ENCODE measurements around the gene TEX12.
"Not testable (repeated sequence)": the region's sequence is repeated elsewhere in the genome, so short reads cannot be mapped to it uniquely, and the experiment has no call there.

The TEX12 gene

DNA sequence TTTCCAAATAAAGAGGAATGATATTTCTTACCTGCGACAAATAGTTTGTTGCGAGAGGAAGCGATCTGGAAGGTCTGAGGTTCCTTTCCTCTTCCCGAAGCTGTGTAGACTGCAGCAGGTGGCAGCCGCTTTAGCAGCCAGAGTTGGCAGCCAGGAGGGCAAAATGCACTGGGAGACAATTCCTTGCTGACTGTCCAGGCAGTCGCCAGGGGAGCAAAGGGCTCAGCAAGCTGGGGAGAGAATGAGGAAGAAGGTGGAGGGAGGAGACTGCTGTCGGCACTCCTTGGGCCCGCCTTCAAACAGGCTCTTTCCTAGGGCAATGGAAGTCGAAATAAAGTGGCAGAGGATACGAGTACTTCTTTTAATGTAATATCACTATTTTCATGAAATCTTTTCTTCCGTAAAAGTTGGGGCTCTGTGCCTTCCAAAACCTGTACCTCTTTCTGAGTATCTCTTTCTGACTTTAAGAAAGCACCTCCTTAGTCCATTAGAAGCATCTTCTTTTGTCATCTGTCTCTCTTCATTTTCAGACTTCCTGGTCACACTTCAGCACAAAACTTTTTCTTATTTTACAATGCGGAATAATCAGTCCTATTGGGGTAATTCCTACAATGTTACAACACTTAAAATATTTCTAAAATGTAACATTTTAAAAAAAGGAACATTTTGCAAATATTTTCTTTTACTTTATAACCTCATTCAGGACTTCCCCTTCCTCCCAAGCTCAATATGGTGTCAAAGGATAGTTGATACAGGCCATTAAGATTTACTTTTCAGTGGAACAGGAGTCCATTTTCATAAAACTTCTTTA lies 3.1 kb upstream of the TEX12 start, which contains the start of gene IL18:
Gene IL18, minus strand, starts transcription at position 220 of the 811 bp plus-strand sequence. CDS start 9,041 bp downstream, outside the sequence.
- peak in 5 of 58 donors; percentile 2 to 24 (median 6) for DNase-seq

DNA sequence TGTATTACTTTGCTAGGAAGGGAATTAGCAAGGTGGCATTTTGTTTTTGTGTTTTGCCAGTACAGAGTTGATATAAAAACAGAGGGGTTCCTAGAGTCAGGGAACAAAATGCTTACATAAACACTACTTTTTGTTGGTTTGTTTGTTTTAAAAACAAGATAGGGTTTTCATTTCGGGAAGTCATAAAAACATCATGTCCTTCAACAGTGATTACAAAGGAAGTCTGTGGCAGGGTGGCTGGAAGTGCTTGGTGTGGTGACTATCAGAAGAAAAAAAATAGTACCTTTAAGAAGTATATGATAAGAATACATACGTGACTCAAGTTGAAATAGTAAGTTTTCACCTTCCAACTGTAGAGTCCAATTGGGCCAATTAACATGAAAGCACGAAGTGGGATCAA lies 2.1 kb upstream of the TEX12 start:
- no peak for DNase-seq

DNA sequence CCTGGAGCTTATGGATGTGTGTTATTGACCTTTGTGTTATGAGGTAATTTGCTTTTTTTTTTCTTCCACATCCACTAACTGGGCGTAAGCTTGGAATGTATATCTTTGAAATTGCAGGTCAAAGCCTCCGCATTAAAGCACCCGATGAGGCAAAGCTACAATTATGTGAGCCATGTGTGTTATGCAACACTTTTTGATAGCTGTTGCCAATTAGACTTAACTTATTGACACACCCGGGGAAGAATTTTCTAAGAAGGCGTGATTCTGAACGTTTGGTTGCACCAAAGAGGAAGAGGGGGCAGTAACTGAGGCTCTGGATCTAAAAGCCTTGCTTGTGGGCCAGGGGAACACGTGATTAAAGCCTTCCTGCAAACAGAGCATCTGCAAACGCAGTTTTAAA lies 610 bp upstream of the TEX12 start:
- no peak for DNase-seq

DNA sequence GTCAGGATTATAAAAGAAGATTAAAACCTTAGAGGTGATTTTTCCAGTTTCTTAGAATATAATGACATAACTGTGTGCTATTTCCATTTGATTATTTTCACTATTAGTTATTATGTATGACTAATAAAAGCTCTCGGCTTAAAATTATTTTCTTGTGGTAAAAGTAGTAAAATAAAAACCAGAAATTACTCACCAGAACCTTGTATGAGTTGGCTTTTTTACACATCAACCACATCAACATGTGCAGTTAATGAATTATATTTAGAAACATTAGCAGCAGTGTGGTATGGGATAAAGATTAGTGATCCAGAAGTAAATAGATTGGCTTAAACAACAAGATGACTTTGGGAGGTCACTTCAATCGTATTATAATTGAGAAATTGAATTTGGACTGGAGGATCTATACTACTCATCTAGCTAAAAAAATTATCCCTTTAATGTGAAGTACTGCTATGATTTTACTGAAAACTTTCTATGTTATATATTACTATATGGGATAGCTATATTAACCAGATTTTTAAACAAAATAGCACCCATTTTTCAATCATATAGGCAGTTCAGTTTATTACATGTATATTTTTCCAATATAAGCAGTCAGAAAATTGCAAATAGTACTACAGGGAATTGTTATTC lies 5.3 kb downstream of the TEX12 start:
- DNase-seq = no peak

DNA sequence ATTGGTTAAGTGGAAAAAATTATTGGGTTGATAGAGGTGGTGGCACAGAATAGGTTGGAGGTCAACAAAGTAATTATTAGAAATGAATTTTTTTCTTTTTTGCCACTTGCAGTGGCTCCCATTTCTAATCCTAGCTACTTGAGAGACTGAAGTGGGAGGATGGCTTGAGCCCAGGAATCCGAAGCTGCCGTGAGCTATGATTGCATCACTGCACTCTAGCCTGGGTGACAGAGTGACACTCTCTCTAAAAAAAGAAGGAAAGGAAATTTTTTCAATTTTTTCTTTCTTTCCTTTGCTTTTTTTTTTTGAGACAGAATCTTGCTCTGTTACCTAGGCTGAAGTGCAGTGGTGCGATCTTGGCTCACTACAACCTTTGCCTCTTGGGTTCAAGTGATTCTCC lies 6.0 kb downstream of the TEX12 start:
- no peak for DNase-seq

DNA sequence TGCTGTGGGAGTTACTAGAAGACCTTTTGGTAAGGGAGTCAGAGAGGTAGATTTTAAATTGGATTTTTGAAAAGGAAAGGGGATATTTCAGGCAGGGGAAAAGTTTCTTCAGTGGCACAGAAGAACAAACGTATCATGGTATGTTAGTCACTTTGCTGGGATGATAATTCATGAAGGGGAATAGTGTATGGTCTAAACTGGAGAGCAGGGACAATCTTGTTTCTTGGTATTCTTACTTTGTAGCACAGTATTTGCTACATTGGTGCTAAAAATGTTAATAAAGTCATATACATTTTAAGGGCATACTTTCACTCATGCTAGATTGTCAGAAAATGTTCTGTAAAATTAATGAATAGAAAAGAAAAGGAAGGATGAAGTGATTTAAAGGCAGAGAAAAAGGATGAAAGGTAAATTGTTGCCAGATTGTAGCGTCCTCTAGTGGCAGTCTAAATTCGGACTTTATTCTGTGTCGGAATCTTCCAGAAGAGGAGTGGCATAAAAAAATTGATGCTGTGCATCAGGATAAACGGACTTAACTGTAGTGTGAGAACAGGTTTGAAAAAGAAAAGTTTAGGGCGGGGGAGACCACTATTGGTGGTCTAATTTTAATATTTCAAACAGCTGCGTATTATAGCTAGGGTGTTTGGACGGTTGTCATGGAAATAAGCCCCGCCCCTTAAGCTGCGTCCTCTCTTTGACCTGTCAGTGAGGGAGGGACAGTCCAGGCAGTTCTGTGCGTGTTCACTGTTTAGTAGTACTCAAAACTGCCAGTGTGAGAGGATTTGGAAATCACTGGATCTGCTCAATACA lies 7.8 kb downstream of the TEX12 start, which contains the start of gene BCO2:
Gene BCO2, plus strand, starts transcription at position 724 of the 810 bp plus-strand sequence. CDS start 90 bp downstream, outside the sequence.
- DNase-seq = peak in 54 of 58 donors; percentile 4 to 83 (median 60)

DNA sequence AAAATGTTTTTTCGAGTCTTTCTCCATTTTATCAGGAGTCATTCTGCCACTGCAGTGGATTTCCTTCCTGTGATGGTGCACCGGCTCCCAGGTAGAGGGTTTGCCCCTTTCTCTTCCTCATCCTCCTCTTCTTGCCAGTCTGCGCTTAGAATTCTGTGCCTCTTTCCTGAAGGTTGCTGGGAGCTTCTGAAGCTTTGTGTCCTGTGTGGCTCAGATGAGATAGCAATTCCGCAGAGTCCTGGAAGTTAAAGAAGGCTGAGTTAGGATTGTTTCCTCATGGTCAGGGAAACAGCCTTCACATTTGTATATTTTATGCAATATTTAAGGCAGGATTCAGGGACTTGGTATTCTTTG lies 8.4 kb downstream of the TEX12 start:
- peak in 4 of 58 donors; percentile 28 to 57 (median 51) for DNase-seq

DNA sequence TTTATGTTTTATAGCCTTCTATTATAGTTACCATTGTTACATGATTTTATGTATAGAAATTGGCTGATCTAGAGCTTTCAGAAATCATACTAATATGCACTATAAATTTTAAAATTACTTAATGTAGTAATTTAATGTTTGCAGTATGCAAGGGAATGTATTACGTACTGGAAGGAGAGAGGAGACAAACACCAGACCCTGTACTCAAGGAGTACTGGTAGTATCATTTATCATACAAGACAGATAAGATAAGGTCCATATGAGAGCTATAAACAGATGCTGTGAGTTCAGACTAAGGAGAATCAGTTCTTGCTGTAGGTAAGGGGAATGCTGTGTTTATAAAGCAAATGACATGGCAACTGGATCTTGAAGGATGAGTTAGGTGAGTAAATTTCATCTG lies 8.9 kb downstream of the TEX12 start:
- DNase-seq = no peak

DNA sequence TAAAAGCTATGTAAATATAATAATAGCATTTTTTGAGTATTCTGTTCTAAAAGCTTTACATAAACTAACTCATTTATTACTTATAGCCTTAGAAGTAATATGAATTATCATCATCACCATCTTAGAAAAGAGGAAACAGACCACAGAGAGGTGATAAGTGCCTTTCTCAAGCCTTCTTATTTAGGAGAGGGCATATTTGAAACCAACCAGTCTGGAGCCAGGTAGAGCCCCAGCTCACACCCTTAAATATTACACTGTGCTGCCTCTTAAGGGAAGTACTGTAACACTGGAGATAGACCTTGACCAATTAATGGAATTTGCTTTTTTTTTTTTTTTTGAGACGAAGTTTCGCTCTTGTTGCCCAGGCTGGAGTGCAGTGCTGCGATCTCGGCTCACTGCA lies 10.4 kb downstream of the TEX12 start:
- no peak for DNase-seq

DNA sequence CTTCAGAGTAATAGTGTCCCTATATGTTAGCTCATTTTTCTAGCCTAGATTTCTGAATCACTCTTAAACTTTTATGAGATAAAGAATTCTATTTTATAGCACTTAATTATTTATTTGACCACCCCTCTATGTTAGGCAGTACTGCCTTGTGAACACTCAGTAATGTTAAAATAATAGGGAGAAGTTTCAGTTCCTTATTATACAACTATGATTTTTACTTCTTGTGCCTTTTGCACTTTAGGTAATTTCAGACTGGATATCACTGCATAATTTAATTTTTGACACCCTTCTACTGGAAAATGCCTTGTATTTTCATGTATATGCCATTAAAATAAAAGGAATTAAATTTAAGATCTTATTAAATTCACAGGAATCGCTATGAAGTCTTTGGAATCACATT lies 11.3 kb downstream of the TEX12 start:
- no peak for DNase-seq

DNA sequence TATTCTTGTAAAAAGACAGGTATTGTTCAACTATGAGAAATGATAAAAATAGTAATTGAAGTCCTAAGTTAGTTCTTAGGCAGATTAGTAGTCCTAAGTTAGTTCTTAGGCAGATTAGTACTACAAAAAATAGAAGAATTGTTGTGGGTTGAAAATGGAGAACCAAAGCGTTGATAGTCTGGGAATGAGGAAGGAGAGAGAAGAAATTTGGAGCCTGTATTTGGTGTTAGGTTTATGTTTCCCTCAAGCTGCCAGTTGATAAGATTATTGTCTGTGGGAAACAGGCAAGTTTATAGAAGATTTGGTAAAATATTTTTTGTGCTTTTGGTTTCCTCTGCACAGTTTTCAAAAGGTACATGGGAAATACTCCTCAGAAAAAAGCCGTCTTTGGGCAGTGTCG lies 11.8 kb downstream of the TEX12 start:
- DNase-seq = no peak

DNA sequence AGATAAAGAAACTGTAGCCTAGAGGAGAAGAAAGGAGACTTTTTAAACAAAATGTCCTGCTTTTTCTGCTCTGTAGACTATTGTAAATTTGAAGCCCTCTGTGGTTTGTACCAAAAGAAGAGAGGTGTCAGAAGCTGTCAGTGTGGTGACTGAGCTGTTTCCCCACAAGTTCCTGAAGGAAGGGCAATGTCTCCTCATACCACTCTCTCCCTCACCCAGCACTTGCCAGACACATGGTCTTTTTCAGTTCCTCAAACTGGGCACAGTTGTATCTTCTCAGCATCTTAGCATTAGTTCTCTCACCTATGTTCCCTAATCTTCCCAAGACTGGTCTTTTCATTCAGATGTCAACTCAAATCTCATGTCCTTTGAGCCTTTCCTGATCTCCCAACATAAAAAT lies 12.4 kb downstream of the TEX12 start:
- DNase-seq = peak in 12 of 58 donors; percentile 4 to 25 (median 10)

DNA sequence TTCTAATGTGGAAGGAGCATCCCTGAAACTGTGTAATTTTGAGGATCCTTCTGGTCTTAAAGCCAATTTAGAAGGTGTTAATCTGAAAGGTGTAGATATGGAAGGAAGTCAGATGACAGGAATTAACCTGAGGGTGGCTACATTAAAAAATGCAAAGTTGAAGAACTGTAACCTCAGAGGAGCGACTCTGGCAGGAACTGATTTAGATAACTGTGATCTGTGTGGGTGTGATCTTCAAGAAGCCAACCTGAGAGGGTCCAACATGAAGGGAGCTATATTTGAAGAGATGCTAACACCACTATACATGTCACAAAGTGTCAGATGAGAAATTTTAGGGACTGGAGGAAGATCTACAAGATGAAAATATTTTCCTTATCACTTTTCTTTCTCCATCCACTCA lies 15.7 kb downstream of the TEX12 start:
- no peak for DNase-seq

DNA sequence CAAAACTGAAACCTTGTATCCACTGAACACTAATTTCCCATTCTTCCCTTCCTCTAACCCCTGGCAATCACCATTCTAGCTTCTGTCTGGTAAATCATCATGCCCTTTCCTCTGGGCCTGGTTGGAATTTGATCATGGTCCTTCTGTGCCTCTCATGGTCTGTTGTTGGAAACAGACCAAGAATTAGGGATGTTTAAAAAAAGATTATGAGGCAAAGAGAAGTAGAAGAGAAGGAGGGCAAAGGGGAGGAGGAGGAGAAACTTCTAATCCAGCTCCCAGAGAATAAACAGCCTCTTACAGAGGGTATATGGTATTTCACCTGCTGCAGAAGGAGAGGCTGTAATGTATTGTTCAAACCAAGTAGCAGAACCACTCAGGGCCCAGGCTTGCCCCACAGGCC lies 18.7 kb downstream of the TEX12 start:
- no peak for DNase-seq

DNA sequence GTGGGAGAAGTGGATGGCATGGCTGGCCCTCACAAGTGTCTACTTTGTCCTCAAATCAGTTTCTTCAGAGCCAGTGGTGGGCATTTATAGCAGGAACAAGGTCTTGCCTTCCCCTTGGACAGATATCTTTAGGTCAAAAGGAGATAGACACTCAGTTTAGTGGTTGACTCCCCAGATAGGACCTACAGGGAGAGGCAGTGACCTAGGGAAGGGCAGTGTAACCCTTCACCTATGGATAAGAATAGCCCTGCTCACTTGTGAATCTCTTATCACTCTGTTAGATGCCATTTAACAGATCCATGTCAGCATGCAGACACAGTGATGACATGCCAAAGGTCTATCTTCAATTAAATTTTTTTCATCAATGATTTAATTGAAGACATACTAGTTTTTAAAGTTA lies 19.1 kb downstream of the TEX12 start:
- no peak for DNase-seq

DNA sequence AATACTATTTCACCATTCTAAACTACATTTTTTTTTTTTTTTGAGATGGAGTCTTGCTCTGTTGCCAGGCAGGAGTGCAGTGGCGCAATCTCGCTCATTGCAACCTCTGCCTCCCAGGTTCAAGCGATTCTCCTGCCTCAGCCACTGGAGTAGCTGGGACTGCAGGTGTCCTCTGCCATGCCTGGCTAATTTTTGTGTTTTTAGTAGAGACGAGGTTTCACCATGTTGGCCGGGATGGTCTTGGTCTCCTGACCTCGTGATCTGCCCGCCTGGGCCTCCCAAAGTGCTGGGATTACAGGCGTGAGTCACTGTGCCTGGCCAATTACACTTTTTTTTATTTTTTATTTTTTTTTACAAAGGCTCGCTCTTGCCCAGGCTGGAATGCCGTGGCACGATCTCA lies 27.9 kb downstream of the TEX12 start:
- DNase-seq = not testable (repeated sequence)

DNA sequence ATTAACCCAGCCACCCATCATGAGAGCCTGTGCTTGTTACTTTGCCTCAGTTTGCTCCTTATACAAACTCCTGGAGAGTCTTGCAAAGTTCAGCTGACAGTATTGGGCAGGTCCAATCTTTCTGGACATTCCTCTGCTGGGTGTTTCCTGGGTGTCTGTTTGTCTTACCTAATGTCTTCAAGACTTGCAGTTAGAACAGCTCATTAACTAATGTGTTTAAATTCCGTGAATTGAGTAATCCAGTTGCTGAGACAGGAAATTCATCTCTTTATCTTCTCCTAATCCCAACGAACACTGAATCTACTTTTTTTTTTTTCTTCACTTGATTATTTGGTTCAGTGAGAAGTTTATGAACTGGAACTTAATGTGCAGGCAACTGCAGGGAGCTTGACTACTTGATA lies 28.8 kb downstream of the TEX12 start:
- DNase-seq = no peak

DNA sequence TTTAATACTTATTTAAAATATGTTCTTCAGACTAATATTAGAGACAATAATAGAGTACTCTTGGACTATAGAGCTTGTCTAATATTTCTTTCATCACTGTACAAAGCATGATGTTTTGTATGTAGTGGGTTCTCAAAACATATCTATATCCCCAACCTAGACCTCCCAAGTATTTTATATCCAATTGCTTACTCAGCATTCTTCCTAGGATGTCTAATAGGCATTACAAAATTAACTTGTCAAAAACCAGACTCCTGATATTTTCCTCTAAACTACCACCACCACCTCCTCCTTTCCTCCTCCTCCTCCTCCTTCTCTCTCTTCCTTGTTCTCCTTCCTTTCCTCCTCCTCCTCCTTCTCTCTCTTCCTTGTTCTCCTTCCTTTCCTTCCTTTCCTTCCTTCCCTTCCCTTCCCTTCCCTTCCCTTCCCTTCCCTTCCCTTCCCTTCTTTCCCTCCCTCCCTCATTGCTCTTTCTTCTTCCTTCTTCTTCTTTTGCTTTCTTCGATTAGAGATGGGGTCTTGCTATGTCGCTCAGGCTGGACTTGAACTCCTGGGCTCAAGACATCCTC lies 29.4 kb downstream of the TEX12 start:
- DNase-seq = no peak

DNA sequence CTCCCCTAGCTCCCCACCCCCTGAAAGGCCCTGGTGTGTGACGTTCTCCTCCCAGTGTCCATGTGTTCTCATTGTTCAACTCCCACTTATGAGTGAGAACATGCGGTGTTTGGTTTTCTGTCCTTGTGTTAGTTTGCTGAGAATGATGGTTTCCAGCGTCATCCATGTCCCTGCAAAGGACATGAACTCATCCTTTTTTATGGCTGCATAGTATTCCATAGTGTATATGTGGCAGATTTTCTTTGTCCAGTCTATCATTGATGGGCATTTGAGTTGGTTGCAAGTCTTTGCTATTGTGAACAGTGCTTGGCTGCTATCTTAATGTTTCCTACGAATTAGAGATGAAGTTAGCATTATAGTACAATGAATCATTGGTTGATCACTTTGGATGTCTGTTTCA lies 31.9 kb downstream of the TEX12 start:
- DNase-seq = not testable (repeated sequence)

DNA sequence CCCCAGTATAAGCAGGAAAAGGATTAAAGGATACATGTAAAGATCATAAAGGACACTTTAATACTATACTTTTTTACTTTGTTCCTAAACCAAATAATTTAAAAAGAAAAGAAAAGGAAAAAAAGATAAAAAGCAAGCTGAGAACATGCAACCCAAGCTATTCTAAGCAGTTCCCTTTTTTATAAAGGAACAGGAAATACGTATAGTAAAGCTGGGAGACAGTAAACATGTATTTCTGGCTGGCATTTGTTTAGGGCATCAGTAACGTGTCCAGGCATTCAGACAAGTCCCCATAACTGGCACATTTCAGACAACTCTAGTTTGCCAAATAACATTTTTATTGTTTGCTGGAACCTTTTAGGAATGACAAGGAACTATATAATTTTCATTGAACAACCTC lies 33.1 kb downstream of the TEX12 start:
- DNase-seq = no peak

DNA sequence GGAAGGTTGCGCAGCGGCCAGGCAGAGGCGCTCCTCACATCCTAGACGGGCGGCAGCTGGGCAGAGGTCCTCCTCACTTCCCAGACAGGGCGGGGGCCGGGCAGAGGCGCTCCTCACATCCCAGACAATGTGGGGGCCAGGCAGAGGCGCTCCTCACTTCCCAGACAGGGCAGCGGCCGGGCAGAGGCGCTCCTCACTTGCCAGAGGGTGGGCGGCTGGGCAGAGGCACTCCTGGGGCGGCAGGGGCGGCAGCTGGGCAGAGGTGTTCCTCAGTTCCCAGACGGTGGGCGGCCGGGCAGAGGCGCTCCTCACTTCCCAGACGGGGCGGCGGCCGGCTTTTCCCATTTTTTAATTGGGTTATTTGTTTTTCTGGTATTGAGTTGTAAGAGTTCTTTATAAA lies 38.9 kb downstream of the TEX12 start:
- DNase-seq = no peak

DNA sequence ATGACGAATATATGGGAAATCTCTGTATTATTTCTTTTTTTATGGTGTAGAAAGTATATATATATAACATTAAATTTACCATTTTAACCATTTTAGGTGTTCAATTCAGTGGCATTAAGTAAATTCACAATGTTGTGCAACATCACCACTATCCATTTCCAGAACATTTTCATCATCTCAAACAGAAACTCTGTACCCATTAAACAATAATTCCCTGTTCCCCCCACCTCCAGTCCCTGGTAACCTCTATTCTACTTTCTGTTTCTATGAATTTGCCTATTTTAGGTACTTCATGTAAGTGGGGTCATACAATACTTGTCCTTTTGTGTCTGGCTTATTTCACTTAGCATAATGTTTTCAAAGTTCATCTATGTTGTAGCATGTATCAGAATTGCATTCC lies 43.7 kb downstream of the TEX12 start:
- DNase-seq = no peak

Measured in anterior cingulate cortex (tissue), 58 donors.